KMS-11 (cell line): ENCODE measurements around the gene BRINP2.

ENCODE experiments used
- H2AFZ ChIP-seq: fragments of 200-600 bp; sonication (generic); 2 replicates; pipeline ENCODE4 v1.6.1; 2016; ENCODE audit warnings: antibody characterized with exemption, mixed run types, low read depth
- H3K27ac ChIP-seq: fragments of 200-600 bp; sonication (generic); 2 replicates; pipeline ENCODE4 v1.6.1; 2016; ENCODE audit warnings: mild to moderate bottlenecking, mixed run types
- H3K27me3 ChIP-seq: fragments of 200-600 bp; sonication (generic); 2 replicates; pipeline ENCODE4 v1.6.1; 2017; ENCODE audit warnings: mild to moderate bottlenecking, low read depth, mixed run types, moderate library complexity; ENCODE audit not compliant: insufficient read depth
- H3K36me3 ChIP-seq: fragments of 200-600 bp; sonication (generic); 2 replicates; pipeline ENCODE4 v1.6.1; 2017; ENCODE audit warnings: mild to moderate bottlenecking, mixed run types; ENCODE audit not compliant: insufficient read depth
- H3K4me1 ChIP-seq: fragments of 200-600 bp; sonication (generic); 2 replicates; pipeline ENCODE4 v1.6.1; 2016; ENCODE audit warnings: mild to moderate bottlenecking, low read depth, mixed run types; ENCODE audit not compliant: poor library complexity, severe bottlenecking
- H3K4me2 ChIP-seq: fragments of 200-600 bp; sonication (generic); 2 replicates; pipeline ENCODE4 v1.7.0; 2016; ENCODE audit warnings: mild to moderate bottlenecking, mixed run types
- H3K4me3 ChIP-seq: fragments of 200-600 bp; sonication (generic); IDR thresholded peaks from 2 replicates; pipeline ENCODE4 v1.6.1; 2017; ENCODE audit warnings: low read depth, low read length, mixed read lengths; ENCODE audit not compliant: insufficient read depth
- H3K79me2 ChIP-seq: fragments of 200-600 bp; sonication (generic); 2 replicates; pipeline ENCODE4 v1.6.1; 2016; ENCODE audit warnings: low read depth, mixed run types; ENCODE audit not compliant: insufficient read depth
- H3K9ac ChIP-seq: fragments of 200-600 bp; sonication (generic); 2 replicates; pipeline ENCODE4 v1.6.1; 2016; ENCODE audit warnings: mild to moderate bottlenecking, mixed run types
- H4K20me1 ChIP-seq: fragments of 200-600 bp; sonication (generic); 2 replicates; pipeline ENCODE4 v1.6.1; 2016; ENCODE audit warnings: mild to moderate bottlenecking, mixed run types; ENCODE audit not compliant: insufficient read depth
- TF ChIP-seq, protein P1 (sequence below): fragments of 200-600 bp; sonication (generic); conservative IDR thresholded peaks from 2 replicates; pipeline ENCODE4 v1.6.1; 2017; ENCODE audit warnings: low read depth, mild to moderate bottlenecking, antibody characterized with exemption, low read length, moderate library complexity, mixed read lengths

Gene BRINP2

DNA sequence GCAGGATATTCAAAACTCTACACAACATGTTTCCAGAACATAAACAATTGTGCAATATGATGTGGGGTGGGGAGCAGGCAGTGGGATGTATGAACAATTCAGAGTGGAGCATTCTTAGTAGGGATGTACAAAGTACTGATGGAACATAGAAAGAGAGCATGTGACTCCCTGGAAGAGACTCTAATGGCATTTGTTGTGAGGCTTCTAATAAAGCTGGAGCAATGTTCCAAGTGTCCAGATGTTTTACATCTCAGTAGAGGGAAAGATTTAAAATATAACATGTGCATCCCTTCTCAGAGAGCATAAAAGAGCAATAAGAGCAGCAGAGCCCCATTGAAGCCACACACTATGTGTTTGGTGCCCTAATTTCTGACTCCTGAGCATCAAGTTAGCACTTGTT is 116.5 kb downstream of the BRINP2 start:
- H3K4me3 ChIP-seq = no peak overlapping the region
- no peaks in the 10 kb centered on the region for H3K79me2 ChIP-seq
- no peaks in the 10 kb centered on the region for H3K36me3 ChIP-seq
- H3K27ac ChIP-seq = no peak overlapping the region
- H3K9ac ChIP-seq = no peak overlapping the region
- H3K27me3 ChIP-seq = no peaks in the 10 kb centered on the region
- TF ChIP-seq, protein P1, sequence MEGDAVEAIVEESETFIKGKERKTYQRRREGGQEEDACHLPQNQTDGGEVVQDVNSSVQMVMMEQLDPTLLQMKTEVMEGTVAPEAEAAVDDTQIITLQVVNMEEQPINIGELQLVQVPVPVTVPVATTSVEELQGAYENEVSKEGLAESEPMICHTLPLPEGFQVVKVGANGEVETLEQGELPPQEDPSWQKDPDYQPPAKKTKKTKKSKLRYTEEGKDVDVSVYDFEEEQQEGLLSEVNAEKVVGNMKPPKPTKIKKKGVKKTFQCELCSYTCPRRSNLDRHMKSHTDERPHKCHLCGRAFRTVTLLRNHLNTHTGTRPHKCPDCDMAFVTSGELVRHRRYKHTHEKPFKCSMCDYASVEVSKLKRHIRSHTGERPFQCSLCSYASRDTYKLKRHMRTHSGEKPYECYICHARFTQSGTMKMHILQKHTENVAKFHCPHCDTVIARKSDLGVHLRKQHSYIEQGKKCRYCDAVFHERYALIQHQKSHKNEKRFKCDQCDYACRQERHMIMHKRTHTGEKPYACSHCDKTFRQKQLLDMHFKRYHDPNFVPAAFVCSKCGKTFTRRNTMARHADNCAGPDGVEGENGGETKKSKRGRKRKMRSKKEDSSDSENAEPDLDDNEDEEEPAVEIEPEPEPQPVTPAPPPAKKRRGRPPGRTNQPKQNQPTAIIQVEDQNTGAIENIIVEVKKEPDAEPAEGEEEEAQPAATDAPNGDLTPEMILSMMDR = no peak
- no peak overlapping the region for H3K4me2 ChIP-seq
- no peaks in the 10 kb centered on the region for H4K20me1 ChIP-seq
- H2AFZ ChIP-seq = no peak overlapping the region
- no peaks in the 10 kb centered on the region for H3K4me1 ChIP-seq

DNA sequence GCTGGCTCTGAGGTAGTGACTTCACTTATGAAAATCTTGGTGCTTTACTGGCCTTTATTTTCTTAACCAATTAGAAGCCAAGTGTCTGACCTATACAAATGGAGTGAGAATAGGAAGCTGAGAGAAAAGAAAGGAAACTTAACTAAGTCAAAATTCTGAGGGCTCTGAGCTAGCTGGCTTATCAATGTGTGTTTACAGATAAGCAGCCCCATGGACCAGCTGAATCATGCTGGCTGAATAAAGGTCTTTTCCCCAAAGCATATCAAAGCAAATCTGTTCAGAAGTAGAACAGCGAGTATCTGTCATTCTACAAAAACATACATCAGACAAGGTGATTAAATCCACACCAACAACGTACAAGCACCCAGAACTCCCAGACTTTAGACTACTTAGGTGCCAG is 117.2 kb downstream of the BRINP2 start:
- Histone ChIP-seq H3K27ac (no peak overlapping the region), H3K4me2 (no peak overlapping the region), H2AFZ (no peak overlapping the region)

DNA sequence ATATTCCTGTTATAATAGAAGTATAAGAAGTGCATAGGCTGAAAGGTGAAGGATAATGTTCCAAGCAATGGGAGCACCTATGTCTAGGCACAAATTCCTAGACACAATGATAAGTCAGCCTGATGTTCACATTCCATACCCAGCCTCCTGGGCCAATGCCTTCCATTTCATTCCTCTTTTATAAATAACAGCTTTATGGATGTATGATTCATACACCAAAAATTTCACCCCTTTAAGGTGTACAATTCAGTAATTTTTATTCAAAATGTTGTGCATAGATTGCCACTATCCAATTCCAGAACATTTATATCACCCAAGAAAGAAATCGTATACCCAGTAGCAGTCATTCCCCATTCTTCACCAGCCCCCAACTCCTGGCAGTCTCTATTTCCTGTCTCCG is 118.8 kb downstream of the BRINP2 start:
- Histone ChIP-seq H3K4me1 (no peaks in the 10 kb centered on the region), H3K4me2 (no peak overlapping the region), H3K27me3 (no peaks in the 10 kb centered on the region), H3K27ac (no peak overlapping the region), H3K79me2 (no peaks in the 10 kb centered on the region), H4K20me1 (no peaks in the 10 kb centered on the region), H3K4me3 (no peak overlapping the region), H3K9ac (no peak overlapping the region), H3K36me3 (no peaks in the 10 kb centered on the region), H2AFZ (no peak overlapping the region)
- TF ChIP-seq, protein P1 = no peak

More for the DNA sequence above, 117.2 kb downstream of the BRINP2 start:
- Histone ChIP-seq H3K4me3 (no peak overlapping the region), H3K4me1 (no peaks in the 10 kb centered on the region), H4K20me1 (no peaks in the 10 kb centered on the region), H3K9ac (no peak overlapping the region), H3K79me2 (no peaks in the 10 kb centered on the region), H3K27me3 (no peaks in the 10 kb centered on the region), H3K36me3 (no peaks in the 10 kb centered on the region)
- TF ChIP-seq, protein P1 = no peak

DNA sequence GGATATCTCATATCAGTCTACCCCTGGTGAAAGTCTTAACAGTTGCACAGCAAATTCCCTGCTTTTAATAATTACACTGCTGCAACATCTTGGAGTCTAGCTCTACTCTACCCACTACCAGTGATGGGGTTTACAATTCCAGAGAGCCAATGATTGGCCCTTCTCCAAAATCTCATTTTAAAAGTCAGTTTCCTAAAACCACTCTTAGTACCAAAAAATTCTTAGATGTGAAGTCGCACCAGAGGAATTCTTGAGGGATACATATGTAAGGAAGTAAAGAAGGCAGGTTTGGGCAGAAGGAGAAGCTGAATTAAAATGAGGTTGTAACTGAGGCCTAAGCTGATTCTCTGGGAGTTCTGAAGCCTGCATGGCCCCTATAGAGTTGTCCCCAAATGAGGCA is 129.7 kb downstream of the BRINP2 start:
- no peak overlapping the region for H3K4me2 ChIP-seq
- H3K27ac ChIP-seq = no peak overlapping the region
- H4K20me1 ChIP-seq = no peaks in the 10 kb centered on the region
- no peaks in the 10 kb centered on the region for H3K79me2 ChIP-seq
- H3K9ac ChIP-seq = no peak overlapping the region
- H3K4me3 ChIP-seq = no peak overlapping the region
- H3K27me3 ChIP-seq = no peaks in the 10 kb centered on the region
- H2AFZ ChIP-seq = no peak overlapping the region
- H3K4me1 ChIP-seq = no peaks in the 10 kb centered on the region
- H3K36me3 ChIP-seq = no peaks in the 10 kb centered on the region
- TF ChIP-seq, protein P1 = no peak
